Effector memory CD4-positive, alpha-beta T cell (primary cell): ENCODE results near the gene KCNJ8.

ENCODE experiments used
- DNase-seq, 3 donors: peaks; one replicate each; pipeline ENCODE4 v3.0.0-alpha.2; 2020
- H3K27ac ChIP-seq: 2 replicates; pipeline ENCODE4 v1.7.0; 2013; ENCODE audit warnings: mild to moderate bottlenecking, low read length, moderate library complexity; ENCODE audit not compliant: insufficient read depth, poor library complexity, severe bottlenecking
- H3K27me3 ChIP-seq: replicated peaks from 2 replicates; pipeline ENCODE4 v1.7.0; 2013; ENCODE audit warnings: mild to moderate bottlenecking, low read length; ENCODE audit not compliant: insufficient read depth, control insufficient read depth, poor library complexity, severe bottlenecking
- H3K36me3 ChIP-seq: 2 replicates; pipeline ENCODE4 v1.7.0; 2013; ENCODE audit warnings: mild to moderate bottlenecking, low read length, moderate library complexity; ENCODE audit not compliant: control insufficient read depth, insufficient read depth
- H3K4me1 ChIP-seq: 2 replicates; pipeline ENCODE4 v1.7.0; 2013; ENCODE audit warnings: low read length, mild to moderate bottlenecking; ENCODE audit not compliant: control insufficient read depth, insufficient read depth, poor library complexity, severe bottlenecking
- H3K4me3 ChIP-seq: 2 replicates; pipeline ENCODE4 v1.7.0; 2013; ENCODE audit warnings: low read length, low read depth, mild to moderate bottlenecking; ENCODE audit not compliant: insufficient read depth, poor library complexity, severe bottlenecking
- H3K9me3 ChIP-seq: 2 replicates; pipeline ENCODE4 v1.7.0; 2013; ENCODE audit warnings: mild to moderate bottlenecking, low read length, moderate library complexity; ENCODE audit not compliant: control insufficient read depth
- total RNA-seq, 3 donors: gene quantifications; one replicate each; lab custom pipeline; 2026; lab: John Stamatoyannopoulos, UW

KCNJ8 gene
- 0 reads per million in 3 donors for total RNA-seq

- Histone ChIP-seq H3K4me1 (no peaks in the 10 kb centered on the region), H3K27ac (no peak within 1 kb of the TSS), H3K36me3 (no peaks in the 10 kb centered on the region), H3K4me3 (peak within 1 kb of the TSS; percentile 45), H3K27me3 (peaks cover 9% of the 10 kb centered on the region), H3K9me3 (no peaks in the 10 kb centered on the region)
- no peak for DNase-seq
Observed at GRCh38 chr12:21774358-21775132, at the start of gene KCNJ8. Gene KCNJ8 (minus strand): TSS chr12:21774706. CDS start chr12:21773616, 1,090 bp downstream.

GRCh38 chr12:21823581-21823980 lies 49.1 kb upstream of the KCNJ8 start:
- Histone ChIP-seq H3K27me3 (no peaks in the 10 kb centered on the region), H3K4me3 (no peak overlapping the region), H3K9me3 (no peaks in the 10 kb centered on the region), H3K4me1 (no peaks in the 10 kb centered on the region), H3K27ac (no peak overlapping the region), H3K36me3 (no peaks in the 10 kb centered on the region)
- DNase-seq = no peak

- H3K4me3 ChIP-seq = no peak overlapping the region
- H3K9me3 ChIP-seq = no peaks in the 10 kb centered on the region
- H3K27ac ChIP-seq = no peak overlapping the region
- no peaks in the 10 kb centered on the region for H3K27me3 ChIP-seq
- DNase-seq = no peak
- no peaks in the 10 kb centered on the region for H3K36me3 ChIP-seq
- no peaks in the 10 kb centered on the region for H3K4me1 ChIP-seq
Observed at GRCh38 chr12:21819678-21820077, 45.2 kb upstream of the KCNJ8 start.

- no peaks in the 10 kb centered on the region for H3K4me1 ChIP-seq
- no peaks in the 10 kb centered on the region for H3K9me3 ChIP-seq
- H3K36me3 ChIP-seq = no peaks in the 10 kb centered on the region
- DNase-seq = no peak
- H3K27me3 ChIP-seq = no peaks in the 10 kb centered on the region
- no peak overlapping the region for H3K4me3 ChIP-seq
- no peak overlapping the region for H3K27ac ChIP-seq
Observed at GRCh38 chr12:21819236-21819635, 44.7 kb upstream of the KCNJ8 start.

GRCh38 chr12:21818627-21819026 lies 44.1 kb upstream of the KCNJ8 start:
- no peak overlapping the region for H3K4me3 ChIP-seq
- H3K9me3 ChIP-seq = no peaks in the 10 kb centered on the region
- H3K4me1 ChIP-seq = no peaks in the 10 kb centered on the region
- H3K36me3 ChIP-seq = no peaks in the 10 kb centered on the region
- DNase-seq = no peak
- H3K27me3 ChIP-seq = no peaks in the 10 kb centered on the region
- no peak overlapping the region for H3K27ac ChIP-seq

- H3K36me3 ChIP-seq = no peaks in the 10 kb centered on the region
- no peaks in the 10 kb centered on the region for H3K9me3 ChIP-seq
- no peak overlapping the region for H3K4me3 ChIP-seq
- no peak for DNase-seq
- H3K4me1 ChIP-seq = no peaks in the 10 kb centered on the region
- no peaks in the 10 kb centered on the region for H3K27me3 ChIP-seq
- H3K27ac ChIP-seq = no peak overlapping the region
Observed at GRCh38 chr12:21815306-21816062, 41.0 kb upstream of the KCNJ8 start.

GRCh38 chr12:21814814-21815213 lies 40.3 kb upstream of the KCNJ8 start:
- H3K4me1 ChIP-seq = no peaks in the 10 kb centered on the region
- H3K27ac ChIP-seq = no peak overlapping the region
- H3K27me3 ChIP-seq = no peaks in the 10 kb centered on the region
- H3K36me3 ChIP-seq = no peaks in the 10 kb centered on the region
- no peak for DNase-seq
- H3K9me3 ChIP-seq = no peaks in the 10 kb centered on the region
- H3K4me3 ChIP-seq = no peak overlapping the region

GRCh38 chr12:21814327-21814726 lies 39.8 kb upstream of the KCNJ8 start:
- no peaks in the 10 kb centered on the region for H3K36me3 ChIP-seq
- H3K27me3 ChIP-seq = no peaks in the 10 kb centered on the region
- no peaks in the 10 kb centered on the region for H3K9me3 ChIP-seq
- H3K27ac ChIP-seq = no peak overlapping the region
- no peaks in the 10 kb centered on the region for H3K4me1 ChIP-seq
- DNase-seq = no peak
- no peak overlapping the region for H3K4me3 ChIP-seq

GRCh38 chr12:21813751-21814150 lies 39.2 kb upstream of the KCNJ8 start:
- Histone ChIP-seq H3K4me1 (no peaks in the 10 kb centered on the region), H3K9me3 (no peaks in the 10 kb centered on the region), H3K27me3 (no peaks in the 10 kb centered on the region), H3K36me3 (no peaks in the 10 kb centered on the region), H3K27ac (no peak overlapping the region), H3K4me3 (no peak overlapping the region)
- DNase-seq = no peak

GRCh38 chr12:21813125-21813524 lies 38.6 kb upstream of the KCNJ8 start:
- H3K9me3 ChIP-seq = no peaks in the 10 kb centered on the region
- H3K4me3 ChIP-seq = no peak overlapping the region
- H3K36me3 ChIP-seq = no peaks in the 10 kb centered on the region
- H3K27ac ChIP-seq = no peak overlapping the region
- H3K4me1 ChIP-seq = no peaks in the 10 kb centered on the region
- no peak for DNase-seq
- no peaks in the 10 kb centered on the region for H3K27me3 ChIP-seq
